WTC11 (cell line): Measurements from ENCODE around the gene ATG16L1. TPM values are rescaled to one million over a fixed set of nuclear protein-coding genes. Genes with fewer than 3 reads are reported as not detected.
A peak's percentile ranks its signal among the peaks of the same experiment; 100 is the strongest.

ENCODE experiments used
- ATAC-seq: fragments of 200-7000 bp; cut with Tn5 transposase; 2 replicates; pipeline ENCODE4 v1.10.0; 2021; ENCODE audit warnings: mild to moderate bottlenecking, moderate library complexity
- CTCF ChIA-PET: fragments of 300-600 bp; sonication (Branson Sonifier 250); formaldehyde crosslinking; loops from one replicate; lab custom pipeline; 2021; ENCODE audit warnings: antibody characterized with exemption; lab: Charles Lee
- POLR2A ChIA-PET: fragments of 350-600 bp; sonication (Branson Sonifier 250); formaldehyde crosslinking; loops from one replicate; lab custom pipeline; 2021; ENCODE audit warnings: antibody characterized with exemption; lab: Charles Lee
- DNase-seq: peaks from one replicate; pipeline ENCODE4 v3.0.0; 2021; ENCODE audit warnings: low spot score
- H3K27ac Mint-ChIP-seq: 2 replicates; pipeline ENCODE4 v1.8.0; 2021; ENCODE audit warnings: mixed read lengths
- H3K27me3 Mint-ChIP-seq: 2 replicates; pipeline ENCODE4 v1.8.0; 2021; ENCODE audit warnings: low read depth, mild to moderate bottlenecking, moderate library complexity, mixed read lengths
- H3K36me3 Mint-ChIP-seq: 2 replicates; pipeline ENCODE4 v1.8.0; 2021; ENCODE audit warnings: mixed read lengths
- H3K4me1 Mint-ChIP-seq: 2 replicates; pipeline ENCODE4 v1.8.0; 2022; ENCODE audit warnings: mixed read lengths
- H3K4me3 Mint-ChIP-seq: 2 replicates; pipeline ENCODE4 v1.8.0; 2021; ENCODE audit warnings: mild to moderate bottlenecking, moderate library complexity, mixed read lengths
- H3K9me3 Mint-ChIP-seq: 2 replicates; pipeline ENCODE4 v1.8.0; 2021; ENCODE audit warnings: mixed read lengths
- ELF4 ChIP-seq: sonication (generic); formaldehyde crosslinking; IDR thresholded peaks from 2 replicates; pipeline ENCODE4 v1.8.1; 2022; ENCODE audit warnings: low read depth, mild to moderate bottlenecking, moderate library complexity, missing genetic modification reagents
- IRF1 ChIP-seq: sonication (generic); formaldehyde crosslinking; IDR thresholded peaks from 2 replicates; pipeline ENCODE4 v1.8.0; 2023; ENCODE audit warnings: missing genetic modification reagents
- JUN ChIP-seq: sonication (generic); formaldehyde crosslinking; IDR thresholded peaks from 2 replicates; pipeline ENCODE4 v1.8.0; 2023; ENCODE audit warnings: mild to moderate bottlenecking, missing genetic modification reagents
- MAX ChIP-seq: sonication (generic); formaldehyde crosslinking; IDR thresholded peaks from 2 replicates; pipeline ENCODE4 v1.8.0; 2022; ENCODE audit warnings: mild to moderate bottlenecking, missing genetic modification reagents
- MXD4 ChIP-seq: fragments of 250-450 bp; sonication (Bioruptor Pico); IDR thresholded peaks from 2 replicates; pipeline ENCODE4 v1.8.0; 2021; ENCODE audit warnings: mild to moderate bottlenecking, moderate library complexity, borderline replicate concordance
- PREB ChIP-seq: sonication (generic); formaldehyde crosslinking; IDR thresholded peaks from 2 replicates; pipeline ENCODE4 v1.8.1; 2022; ENCODE audit warnings: mild to moderate bottlenecking, missing genetic modification reagents, moderate library complexity, borderline replicate concordance
- USF2 ChIP-seq: sonication (generic); formaldehyde crosslinking; IDR thresholded peaks from 2 replicates; pipeline ENCODE4 v1.8.1; 2023; ENCODE audit warnings: mild to moderate bottlenecking, missing genetic modification reagents, moderate library complexity
- ZNF219 ChIP-seq: sonication (generic); formaldehyde crosslinking; IDR thresholded peaks from 2 replicates; pipeline ENCODE4 v1.8.0; 2023; ENCODE audit warnings: missing genetic modification reagents, mild to moderate bottlenecking, borderline replicate concordance
- ZNF396 ChIP-seq: fragments of 250-450 bp; sonication (Bioruptor Pico); IDR thresholded peaks from 2 replicates; pipeline ENCODE4 v1.8.0; 2021; ENCODE audit warnings: mild to moderate bottlenecking, moderate library complexity, borderline replicate concordance
- ZNF423 ChIP-seq: fragments of 250-450 bp; sonication (Bioruptor Pico); IDR thresholded peaks from 2 replicates; pipeline ENCODE4 v2.1.2; 2022; ENCODE audit warnings: mild to moderate bottlenecking, moderate library complexity
- total RNA-seq: library from RNA; stranded (reverse); gene quantifications from 3 replicates; pipeline ENCODE4 v1.2.3, GENCODE V29; 2021
- TF ChIP-seq, protein P1 (sequence below): fragments of 250-450 bp; sonication (Bioruptor Pico); IDR thresholded peaks from 2 replicates; pipeline ENCODE4 v1.9.0; 2021; ENCODE audit warnings: moderate library complexity, mild to moderate bottlenecking, inconsistent platforms, borderline replicate concordance
- TF ChIP-seq, protein P2 (sequence below): sonication (generic); formaldehyde crosslinking; IDR thresholded peaks from 2 replicates; pipeline ENCODE4 v1.8.0; 2023; ENCODE audit warnings: mild to moderate bottlenecking, missing genetic modification reagents
- TF ChIP-seq, protein P3 (sequence below): sonication (generic); formaldehyde crosslinking; IDR thresholded peaks from 2 replicates; pipeline ENCODE4 v1.8.0; 2022; ENCODE audit warnings: mild to moderate bottlenecking, missing genetic modification reagents
- TF ChIP-seq, protein P4 (sequence below): sonication (generic); formaldehyde crosslinking; IDR thresholded peaks from 2 replicates; pipeline ENCODE4 v1.8.1; 2022; ENCODE audit warnings: low read depth, mild to moderate bottlenecking, moderate library complexity, missing genetic modification reagents, borderline replicate concordance
- TF ChIP-seq, protein P5 (sequence below): sonication (generic); formaldehyde crosslinking; IDR thresholded peaks from 2 replicates; pipeline ENCODE4 v1.8.0; 2022; ENCODE audit warnings: mild to moderate bottlenecking, missing genetic modification reagents
- TF ChIP-seq, protein P6 (sequence below): fragments of 250-450 bp; sonication (Bioruptor Pico); IDR thresholded peaks from 2 replicates; pipeline ENCODE4 v1.9.0; 2021; ENCODE audit warnings: mild to moderate bottlenecking
- TF ChIP-seq, protein P7 (sequence below): sonication (generic); formaldehyde crosslinking; IDR thresholded peaks from 2 replicates; pipeline ENCODE4 v1.8.1; 2023; ENCODE audit warnings: mild to moderate bottlenecking, missing genetic modification reagents, borderline replicate concordance

Gene ATG16L1
- total RNA-seq, 1 experiment from 2014 or later, result 31.8 TPM

- Mint-ChIP-seq H3K27ac (no peak overlapping the region), H3K9me3 (peaks cover 5% of the 10 kb centered on the region; the same call in 1 of the 2 replicates), H3K4me1 (no peaks in the 10 kb centered on the region), H3K4me3 (no peak overlapping the region)
- no peak; the same call in 1 of the 2 replicates for ATAC-seq
- ChIA-PET CTCF (interaction anchor here (1.3 kb wide), 1 partner anchor 42 kb away, joined by 5 read pairs; no protein-coding TSS in a partner anchor), POLR2A (no interaction called here)
- TF ChIP-seq, protein P1, sequence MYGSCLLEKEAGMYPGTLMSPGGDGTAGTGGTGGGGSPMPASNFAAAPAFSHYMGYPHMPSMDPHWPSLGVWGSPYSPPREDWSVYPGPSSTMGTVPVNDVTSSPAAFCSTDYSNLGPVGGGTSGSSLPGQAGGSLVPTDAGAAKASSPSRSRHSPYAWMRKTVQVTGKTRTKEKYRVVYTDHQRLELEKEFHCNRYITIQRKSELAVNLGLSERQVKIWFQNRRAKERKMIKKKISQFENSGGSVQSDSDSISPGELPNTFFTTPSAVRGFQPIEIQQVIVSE (CRISPR knock-in tag), result no peak
- TF ChIP-seq, protein P2, sequence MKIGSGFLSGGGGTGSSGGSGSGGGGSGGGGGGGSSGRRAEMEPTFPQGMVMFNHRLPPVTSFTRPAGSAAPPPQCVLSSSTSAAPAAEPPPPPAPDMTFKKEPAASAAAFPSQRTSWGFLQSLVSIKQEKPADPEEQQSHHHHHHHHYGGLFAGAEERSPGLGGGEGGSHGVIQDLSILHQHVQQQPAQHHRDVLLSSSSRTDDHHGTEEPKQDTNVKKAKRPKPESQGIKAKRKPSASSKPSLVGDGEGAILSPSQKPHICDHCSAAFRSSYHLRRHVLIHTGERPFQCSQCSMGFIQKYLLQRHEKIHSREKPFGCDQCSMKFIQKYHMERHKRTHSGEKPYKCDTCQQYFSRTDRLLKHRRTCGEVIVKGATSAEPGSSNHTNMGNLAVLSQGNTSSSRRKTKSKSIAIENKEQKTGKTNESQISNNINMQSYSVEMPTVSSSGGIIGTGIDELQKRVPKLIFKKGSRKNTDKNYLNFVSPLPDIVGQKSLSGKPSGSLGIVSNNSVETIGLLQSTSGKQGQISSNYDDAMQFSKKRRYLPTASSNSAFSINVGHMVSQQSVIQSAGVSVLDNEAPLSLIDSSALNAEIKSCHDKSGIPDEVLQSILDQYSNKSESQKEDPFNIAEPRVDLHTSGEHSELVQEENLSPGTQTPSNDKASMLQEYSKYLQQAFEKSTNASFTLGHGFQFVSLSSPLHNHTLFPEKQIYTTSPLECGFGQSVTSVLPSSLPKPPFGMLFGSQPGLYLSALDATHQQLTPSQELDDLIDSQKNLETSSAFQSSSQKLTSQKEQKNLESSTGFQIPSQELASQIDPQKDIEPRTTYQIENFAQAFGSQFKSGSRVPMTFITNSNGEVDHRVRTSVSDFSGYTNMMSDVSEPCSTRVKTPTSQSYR (CRISPR knock-in tag), result no peak
- TF ChIP-seq USF2 (CRISPR knock-in tag) (peak; percentile 47; the same call in 1 of the 2 replicates), ELF4 (CRISPR knock-in tag) (no peak), JUN (CRISPR knock-in tag) (no peak), ZNF396 (CRISPR knock-in tag) (no peak), IRF1 (CRISPR knock-in tag) (no peak), MAX (CRISPR knock-in tag) (no peak), ZNF423 (CRISPR knock-in tag) (no peak), PREB (no peak), ZNF219 (CRISPR knock-in tag) (no peak), MXD4 (no peak)
- TF ChIP-seq, protein P3, sequence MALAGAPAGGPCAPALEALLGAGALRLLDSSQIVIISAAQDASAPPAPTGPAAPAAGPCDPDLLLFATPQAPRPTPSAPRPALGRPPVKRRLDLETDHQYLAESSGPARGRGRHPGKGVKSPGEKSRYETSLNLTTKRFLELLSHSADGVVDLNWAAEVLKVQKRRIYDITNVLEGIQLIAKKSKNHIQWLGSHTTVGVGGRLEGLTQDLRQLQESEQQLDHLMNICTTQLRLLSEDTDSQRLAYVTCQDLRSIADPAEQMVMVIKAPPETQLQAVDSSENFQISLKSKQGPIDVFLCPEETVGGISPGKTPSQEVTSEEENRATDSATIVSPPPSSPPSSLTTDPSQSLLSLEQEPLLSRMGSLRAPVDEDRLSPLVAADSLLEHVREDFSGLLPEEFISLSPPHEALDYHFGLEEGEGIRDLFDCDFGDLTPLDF, result no peak
- TF ChIP-seq, protein P4, sequence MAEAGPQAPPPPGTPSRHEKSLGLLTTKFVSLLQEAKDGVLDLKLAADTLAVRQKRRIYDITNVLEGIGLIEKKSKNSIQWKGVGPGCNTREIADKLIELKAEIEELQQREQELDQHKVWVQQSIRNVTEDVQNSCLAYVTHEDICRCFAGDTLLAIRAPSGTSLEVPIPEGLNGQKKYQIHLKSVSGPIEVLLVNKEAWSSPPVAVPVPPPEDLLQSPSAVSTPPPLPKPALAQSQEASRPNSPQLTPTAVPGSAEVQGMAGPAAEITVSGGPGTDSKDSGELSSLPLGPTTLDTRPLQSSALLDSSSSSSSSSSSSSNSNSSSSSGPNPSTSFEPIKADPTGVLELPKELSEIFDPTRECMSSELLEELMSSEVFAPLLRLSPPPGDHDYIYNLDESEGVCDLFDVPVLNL, result no peak
- TF ChIP-seq, protein P5, sequence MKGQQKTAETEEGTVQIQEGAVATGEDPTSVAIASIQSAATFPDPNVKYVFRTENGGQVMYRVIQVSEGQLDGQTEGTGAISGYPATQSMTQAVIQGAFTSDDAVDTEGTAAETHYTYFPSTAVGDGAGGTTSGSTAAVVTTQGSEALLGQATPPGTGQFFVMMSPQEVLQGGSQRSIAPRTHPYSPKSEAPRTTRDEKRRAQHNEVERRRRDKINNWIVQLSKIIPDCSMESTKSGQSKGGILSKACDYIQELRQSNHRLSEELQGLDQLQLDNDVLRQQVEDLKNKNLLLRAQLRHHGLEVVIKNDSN (CRISPR knock-in tag), result peak; percentile 21; the same call in 1 of the 2 replicates
- TF ChIP-seq, protein P6, sequence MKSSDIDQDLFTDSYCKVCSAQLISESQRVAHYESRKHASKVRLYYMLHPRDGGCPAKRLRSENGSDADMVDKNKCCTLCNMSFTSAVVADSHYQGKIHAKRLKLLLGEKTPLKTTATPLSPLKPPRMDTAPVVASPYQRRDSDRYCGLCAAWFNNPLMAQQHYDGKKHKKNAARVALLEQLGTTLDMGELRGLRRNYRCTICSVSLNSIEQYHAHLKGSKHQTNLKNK (CRISPR knock-in tag), result no peak
- TF ChIP-seq, protein P7, sequence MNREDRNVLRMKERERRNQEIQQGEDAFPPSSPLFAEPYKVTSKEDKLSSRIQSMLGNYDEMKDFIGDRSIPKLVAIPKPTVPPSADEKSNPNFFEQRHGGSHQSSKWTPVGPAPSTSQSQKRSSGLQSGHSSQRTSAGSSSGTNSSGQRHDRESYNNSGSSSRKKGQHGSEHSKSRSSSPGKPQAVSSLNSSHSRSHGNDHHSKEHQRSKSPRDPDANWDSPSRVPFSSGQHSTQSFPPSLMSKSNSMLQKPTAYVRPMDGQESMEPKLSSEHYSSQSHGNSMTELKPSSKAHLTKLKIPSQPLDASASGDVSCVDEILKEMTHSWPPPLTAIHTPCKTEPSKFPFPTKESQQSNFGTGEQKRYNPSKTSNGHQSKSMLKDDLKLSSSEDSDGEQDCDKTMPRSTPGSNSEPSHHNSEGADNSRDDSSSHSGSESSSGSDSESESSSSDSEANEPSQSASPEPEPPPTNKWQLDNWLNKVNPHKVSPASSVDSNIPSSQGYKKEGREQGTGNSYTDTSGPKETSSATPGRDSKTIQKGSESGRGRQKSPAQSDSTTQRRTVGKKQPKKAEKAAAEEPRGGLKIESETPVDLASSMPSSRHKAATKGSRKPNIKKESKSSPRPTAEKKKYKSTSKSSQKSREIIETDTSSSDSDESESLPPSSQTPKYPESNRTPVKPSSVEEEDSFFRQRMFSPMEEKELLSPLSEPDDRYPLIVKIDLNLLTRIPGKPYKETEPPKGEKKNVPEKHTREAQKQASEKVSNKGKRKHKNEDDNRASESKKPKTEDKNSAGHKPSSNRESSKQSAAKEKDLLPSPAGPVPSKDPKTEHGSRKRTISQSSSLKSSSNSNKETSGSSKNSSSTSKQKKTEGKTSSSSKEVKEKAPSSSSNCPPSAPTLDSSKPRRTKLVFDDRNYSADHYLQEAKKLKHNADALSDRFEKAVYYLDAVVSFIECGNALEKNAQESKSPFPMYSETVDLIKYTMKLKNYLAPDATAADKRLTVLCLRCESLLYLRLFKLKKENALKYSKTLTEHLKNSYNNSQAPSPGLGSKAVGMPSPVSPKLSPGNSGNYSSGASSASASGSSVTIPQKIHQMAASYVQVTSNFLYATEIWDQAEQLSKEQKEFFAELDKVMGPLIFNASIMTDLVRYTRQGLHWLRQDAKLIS, result no peak
- TF ChIP-seq, all 79 proteins: peak for 2
- Mint-ChIP-seq H3K27me3 (no peaks in the 10 kb centered on the region), H3K36me3 (no peaks in the 10 kb centered on the region)
- DNase-seq, result no peak
Measured at GRCh38 chr2:233311241-233311926, 59.9 kb downstream of the ATG16L1 start.
